H9 (cell line): Measurements from ENCODE around the gene CAMTA2. TPM values are rescaled to one million over a fixed set of nuclear protein-coding genes. Genes with fewer than 3 reads are reported as not detected.
A peak's percentile ranks its signal among the peaks of the same experiment; 100 is the strongest.

Experiments
- DNase-seq: peaks from one replicate; pipeline ENCODE4 v3.0.0-alpha.2; 2017
- H2AFZ ChIP-seq: one replicate; pipeline ENCODE4 v1.6.1; 2013; ENCODE audit warnings: mild to moderate bottlenecking, low read length, control low read depth, moderate library complexity
- H2AK5ac ChIP-seq: 2 replicates; pipeline ENCODE4 v1.6.1; 2013; ENCODE audit warnings: low read length, control low read depth, mixed read lengths; ENCODE audit not compliant: insufficient read length
- H2BK120ac ChIP-seq: one replicate; pipeline ENCODE4 v1.6.1; 2013; ENCODE audit warnings: low read depth, mild to moderate bottlenecking, low read length, control low read depth, inconsistent platforms; ENCODE audit not compliant: poor library complexity, severe bottlenecking
- H2BK12ac ChIP-seq: 2 replicates; pipeline ENCODE4 v1.6.1; 2013; ENCODE audit warnings: low read length, control low read depth, mixed read lengths, low read depth; ENCODE audit not compliant: insufficient read length
- H2BK15ac ChIP-seq: 2 replicates; pipeline ENCODE4 v1.6.1; 2013; ENCODE audit warnings: low read depth, low read length, control low read depth
- H2BK20ac ChIP-seq: one replicate; pipeline ENCODE4 v1.6.1; 2013; ENCODE audit warnings: low read depth, mild to moderate bottlenecking, low read length, control low read depth, inconsistent platforms; ENCODE audit not compliant: poor library complexity, severe bottlenecking
- H2BK5ac ChIP-seq: 2 replicates; pipeline ENCODE4 v1.6.1; 2013; ENCODE audit warnings: low read length, control low read depth, mixed read lengths; ENCODE audit not compliant: insufficient read length
- H3K14ac ChIP-seq: 2 replicates; pipeline ENCODE4 v1.6.1; 2013; ENCODE audit warnings: low read length, control low read depth; ENCODE audit not compliant: insufficient read depth
- H3K18ac ChIP-seq: 2 replicates; pipeline ENCODE4 v1.6.1; 2013; ENCODE audit warnings: low read depth, mild to moderate bottlenecking, mixed read lengths, low read length, control low read depth; ENCODE audit not compliant: insufficient read length
- H3K23ac ChIP-seq: 2 replicates; pipeline ENCODE4 v1.6.1; 2013; ENCODE audit warnings: low read length, control low read depth, mixed read lengths, low read depth; ENCODE audit not compliant: insufficient read length
- H3K23me2 ChIP-seq: 2 replicates; pipeline ENCODE4 v1.6.1; 2013; ENCODE audit warnings: low read depth, mild to moderate bottlenecking, mixed read lengths, low read length, control low read depth; ENCODE audit not compliant: insufficient read length, poor library complexity, severe bottlenecking
- H3K27ac ChIP-seq: 2 replicates; pipeline ENCODE4 v1.5.1; 2013; ENCODE audit warnings: low read length, control low read depth, mixed read lengths, low read depth; ENCODE audit not compliant: insufficient read length
- H3K27me3 ChIP-seq: 2 replicates; pipeline ENCODE4 v1.6.1; 2013; ENCODE audit warnings: low read length, control low read depth, inconsistent platforms; ENCODE audit not compliant: insufficient read depth
- H3K4ac ChIP-seq: 2 replicates; pipeline ENCODE4 v1.6.1; 2013; ENCODE audit warnings: low read depth, mild to moderate bottlenecking, control low read depth, inconsistent platforms, low read length, moderate library complexity
- H3K4me1 ChIP-seq: 2 replicates; pipeline ENCODE4 v1.6.1; 2013; ENCODE audit warnings: low read length, control low read depth, inconsistent platforms; ENCODE audit not compliant: insufficient read depth
- H3K4me2 ChIP-seq: 2 replicates; pipeline ENCODE4 v1.6.1; 2013; ENCODE audit warnings: low read length, control low read depth, mixed read lengths; ENCODE audit not compliant: insufficient read length, insufficient read depth
- H3K56ac ChIP-seq: 2 replicates; pipeline ENCODE4 v1.6.1; 2013; ENCODE audit warnings: low read depth, mild to moderate bottlenecking, mixed read lengths, low read length, control low read depth; ENCODE audit not compliant: insufficient read length
- H3K79me1 ChIP-seq: 2 replicates; pipeline ENCODE4 v1.6.1; 2013; ENCODE audit warnings: low read depth, mild to moderate bottlenecking, moderate library complexity, low read length, control low read depth, inconsistent platforms; ENCODE audit not compliant: insufficient read depth, poor library complexity, severe bottlenecking
- H3K79me2 ChIP-seq: 2 replicates; pipeline ENCODE4 v1.6.1; 2013; ENCODE audit warnings: low read length, control low read depth, inconsistent platforms; ENCODE audit not compliant: insufficient read depth
- H3K9ac ChIP-seq: 2 replicates; pipeline ENCODE4 v1.6.1; 2013; ENCODE audit warnings: low read length, control low read depth, mixed read lengths; ENCODE audit not compliant: insufficient read length; ENCODE audit errors: extremely low read depth
- H3K9me3 ChIP-seq: one replicate; pipeline ENCODE4 v1.6.1; 2013; ENCODE audit warnings: low read depth, low read length, inconsistent platforms; ENCODE audit not compliant: control insufficient read depth
- H3T11ph ChIP-seq: one replicate; pipeline ENCODE4 v1.6.1; 2013; ENCODE audit warnings: mild to moderate bottlenecking, low read length, control low read depth, inconsistent platforms
- H4K20me1 ChIP-seq: one replicate; pipeline ENCODE4 v1.6.1; 2013; ENCODE audit not compliant: control insufficient read depth, insufficient read length, insufficient read depth
- H4K5ac ChIP-seq: 2 replicates; pipeline ENCODE4 v1.6.1; 2013; ENCODE audit warnings: low read depth, mild to moderate bottlenecking, mixed read lengths, low read length, control low read depth; ENCODE audit not compliant: insufficient read length
- H4K8ac ChIP-seq: replicated peaks from 2 replicates; pipeline ENCODE4 v1.6.1; 2013; ENCODE audit warnings: low read length, control low read depth, mixed read lengths, low read depth; ENCODE audit not compliant: insufficient read length
- H4K91ac ChIP-seq: 2 replicates; pipeline ENCODE4 v1.6.1; 2013; ENCODE audit warnings: low read depth, mild to moderate bottlenecking, moderate library complexity, mixed read lengths, low read length, control low read depth; ENCODE audit not compliant: insufficient read length
- H3K27ac Mint-ChIP-seq, 3 experiments: 2 replicates in 2 of 3; 3 replicates in 1 of 3; pipeline ENCODE4 v1.8.0; 2020 to 2021; ENCODE audit warnings: mixed read lengths in 3 of 3, mild to moderate bottlenecking in 1 of 3, moderate library complexity in 1 of 3
- H3K27me3 Mint-ChIP-seq: 2 replicates; pipeline ENCODE4 v1.8.0; 2021; ENCODE audit warnings: low read depth, mild to moderate bottlenecking, moderate library complexity, mixed read lengths
- H3K36me3 Mint-ChIP-seq, 3 experiments: 2 replicates in 2 of 3; 3 replicates in 1 of 3; pipeline ENCODE4 v1.8.0; 2020 to 2021; ENCODE audit warnings: low read depth in 3 of 3, mixed read lengths in 3 of 3; ENCODE audit not compliant: insufficient read depth in 1 of 3
- H3K4me1 Mint-ChIP-seq, 2 experiments: 2 replicates each; pipeline ENCODE4 v1.8.0; 2020; ENCODE audit warnings: mixed read lengths in 2 of 2
- H3K4me3 Mint-ChIP-seq, 2 experiments: 2 replicates in 1 of 2; 3 replicates in 1 of 2; pipeline ENCODE4 v1.8.0; 2020 to 2021; ENCODE audit warnings: mild to moderate bottlenecking in 2 of 2, mixed read lengths in 2 of 2, moderate library complexity in 1 of 2
- H3K9me3 Mint-ChIP-seq, 2 experiments: 2 replicates in 1 of 2; 3 replicates in 1 of 2; pipeline ENCODE4 v1.8.0; 2020; ENCODE audit warnings: mild to moderate bottlenecking in 2 of 2, mixed read lengths in 2 of 2, moderate library complexity in 1 of 2
- WGBS: extraction: QIAGEN DNeasy Blood & Tissue Kit; methylation state at CpG from one replicate; pipeline ENCODE4 v1.1.7; 2013; ENCODE audit warnings: missing lambda C conversion rate, low lambda C conversion rate, mixed read lengths; ENCODE audit not compliant: insufficient read length; ENCODE audit errors: extremely low coverage; 5-methylcytosine and 5-hydroxymethylcytosine counted together
- total RNA-seq: library from RNA; stranded (reverse); gene quantifications from 2 replicates; pipeline ENCODE4 v1.2.1, GENCODE V29; 2021
- TF ChIP-seq, protein P1 (sequence below): fragments of 200-600 bp; sonication (generic); conservative IDR thresholded peaks from 3 replicates; pipeline ENCODE4 v1.8.0; 2021; ENCODE audit warnings: antibody characterized with exemption, mild to moderate bottlenecking

The CAMTA2 gene
- total RNA-seq, 1 experiment from 2014 or later: 15.6 TPM

DNA sequence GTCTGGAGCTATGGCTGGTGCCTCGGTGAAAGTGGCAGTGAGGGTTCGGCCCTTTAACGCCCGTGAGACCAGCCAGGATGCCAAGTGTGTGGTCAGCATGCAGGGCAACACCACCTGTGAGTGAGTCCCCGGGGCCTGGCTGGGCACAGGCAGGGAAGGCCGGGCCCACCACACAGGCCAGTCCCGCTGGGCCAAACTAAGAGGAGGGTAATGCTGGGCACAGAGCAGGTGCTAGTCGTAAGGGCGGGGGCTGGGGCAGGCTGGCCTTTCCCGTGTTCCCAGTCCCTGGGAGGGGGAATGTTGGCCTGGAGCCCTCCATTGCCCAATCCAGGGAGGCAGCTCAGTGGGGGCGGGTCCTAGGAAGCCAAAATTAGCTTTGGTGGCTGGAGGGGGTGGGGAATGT is 12.8 kb upstream of the CAMTA2 start:
- Histone ChIP-seq H4K20me1 (no peaks in the 10 kb centered on the region), H3K4me2 (no peak overlapping the region), H3K9ac (no peak overlapping the region), H3K79me2 (peaks cover 4% of the 10 kb centered on the region; the same call in 1 of the 2 replicates), H3K18ac (no peak overlapping the region), H2BK20ac (no peak overlapping the region), H2BK120ac (no peak overlapping the region), H3K4ac (no peak overlapping the region), H3K9me3 (no peaks in the 10 kb centered on the region), H2BK12ac (no peak overlapping the region), H3K27ac (no peak overlapping the region), H2AK5ac (no peak overlapping the region), H2BK5ac (no peak overlapping the region), H2BK15ac (no peak overlapping the region), H3T11ph (no peak overlapping the region), H3K56ac (no peak overlapping the region), H3K4me1 (peaks cover 2% of the 10 kb centered on the region), H3K27me3 (no peaks in the 10 kb centered on the region; the same call in 1 of the 2 replicates), H3K23me2 (peaks cover 14% of the 10 kb centered on the region), H4K91ac (no peak overlapping the region), H3K79me1 (peaks cover 8% of the 10 kb centered on the region), H2AFZ (no peak overlapping the region), H4K8ac (no peak overlapping the region), H4K5ac (no peak overlapping the region), H3K14ac (no peak overlapping the region), H3K23ac (no peak overlapping the region)
- no peak for DNase-seq
- Mint-ChIP-seq H3K4me3 (peak overlapping the region; percentile 19 to 88; a peak in 2 of 5 replicates), H3K27ac (no peak overlapping the region; a peak in 2 of 7 replicates), H3K4me1 (peaks cover 12 to 20% of the 10 kb centered on the region in 2 experiments), H3K27me3 (peaks cover 14% of the 10 kb centered on the region), H3K9me3 (no peaks in the 10 kb centered on the region), H3K36me3 (peaks cover 36 to 49% (median 48%) of the 10 kb centered on the region in 3 experiments)
- no CpG with 5 or more reads among the region's 11 CpGs for WGBS
- TF ChIP-seq, protein P1, sequence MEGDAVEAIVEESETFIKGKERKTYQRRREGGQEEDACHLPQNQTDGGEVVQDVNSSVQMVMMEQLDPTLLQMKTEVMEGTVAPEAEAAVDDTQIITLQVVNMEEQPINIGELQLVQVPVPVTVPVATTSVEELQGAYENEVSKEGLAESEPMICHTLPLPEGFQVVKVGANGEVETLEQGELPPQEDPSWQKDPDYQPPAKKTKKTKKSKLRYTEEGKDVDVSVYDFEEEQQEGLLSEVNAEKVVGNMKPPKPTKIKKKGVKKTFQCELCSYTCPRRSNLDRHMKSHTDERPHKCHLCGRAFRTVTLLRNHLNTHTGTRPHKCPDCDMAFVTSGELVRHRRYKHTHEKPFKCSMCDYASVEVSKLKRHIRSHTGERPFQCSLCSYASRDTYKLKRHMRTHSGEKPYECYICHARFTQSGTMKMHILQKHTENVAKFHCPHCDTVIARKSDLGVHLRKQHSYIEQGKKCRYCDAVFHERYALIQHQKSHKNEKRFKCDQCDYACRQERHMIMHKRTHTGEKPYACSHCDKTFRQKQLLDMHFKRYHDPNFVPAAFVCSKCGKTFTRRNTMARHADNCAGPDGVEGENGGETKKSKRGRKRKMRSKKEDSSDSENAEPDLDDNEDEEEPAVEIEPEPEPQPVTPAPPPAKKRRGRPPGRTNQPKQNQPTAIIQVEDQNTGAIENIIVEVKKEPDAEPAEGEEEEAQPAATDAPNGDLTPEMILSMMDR: no peak
